HEK293T (cell line): ENCODE data around the gene SRGAP2C.
"Not testable (repeated sequence)": the region's sequence is repeated elsewhere in the genome, so short reads cannot be mapped to it uniquely, and the experiment has no call there.

Experiments
- BHLHE40 ChIP-seq: fragments of 450-650 bp; IDR thresholded peaks from 2 replicates; pipeline ENCODE4 v1.6.1; 2016; ENCODE audit warnings: mild to moderate bottlenecking, moderate library complexity, borderline replicate concordance
- FOXA1 ChIP-seq: fragments of 450-650 bp; IDR thresholded peaks from 2 replicates; pipeline ENCODE4 v1.6.1; 2016; ENCODE audit warnings: mild to moderate bottlenecking
- SP1 ChIP-seq: fragments of 450-650 bp; IDR thresholded peaks from 2 replicates; pipeline ENCODE4 v1.6.1; 2017
- SUZ12 ChIP-seq: fragments of 450-650 bp; IDR thresholded peaks from 2 replicates; pipeline ENCODE4 v1.6.1; 2016; ENCODE audit warnings: mild to moderate bottlenecking

DNA sequence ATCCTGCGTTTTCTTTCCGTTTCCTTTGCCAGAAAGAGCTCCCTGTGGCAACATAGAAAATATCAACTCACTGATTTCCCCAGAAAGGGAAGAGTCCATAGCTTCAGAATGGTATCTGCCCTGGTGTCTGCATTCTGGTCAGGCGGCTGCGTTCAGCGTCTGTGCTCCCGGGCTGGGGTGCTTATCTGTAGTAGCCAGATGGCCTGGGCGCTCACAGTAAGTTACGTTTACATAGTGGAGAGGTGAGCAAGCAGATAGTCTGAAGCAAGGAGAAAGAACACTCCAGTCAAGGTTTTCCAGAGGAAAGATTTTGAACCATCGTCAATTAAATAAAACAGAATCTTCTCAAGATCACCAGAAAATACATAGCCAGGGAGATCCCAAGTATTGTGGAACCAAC, 28.7 kb downstream of the SRGAP2C start:
- not testable (repeated sequence) for TF ChIP-seq BHLHE40, FOXA1, SUZ12, SP1
